Stomach smooth muscle (tissue), 2 donors: ENCODE measurements around the gene APOB.

Experiments used
- H3K27ac ChIP-seq: one replicate; pipeline ENCODE4 v1.7.0; 2013; ENCODE audit warnings: mild to moderate bottlenecking, low read length, inconsistent platforms
- H3K27me3 ChIP-seq, 2 donors: one replicate each; pipeline ENCODE4 v1.7.0; 2013; ENCODE audit warnings: low read length in 2 of 2; ENCODE audit not compliant: insufficient read depth in 2 of 2, control insufficient read depth in 1 of 2
- H3K36me3 ChIP-seq, 2 donors: one replicate each; pipeline ENCODE4 v1.7.0; 2013; ENCODE audit warnings: low read length in 2 of 2; ENCODE audit not compliant: control insufficient read depth in 2 of 2, insufficient read depth in 2 of 2
- H3K4me1 ChIP-seq: one replicate; pipeline ENCODE4 v1.7.0; 2013; ENCODE audit warnings: low read length; ENCODE audit not compliant: control insufficient read depth, insufficient read depth
- H3K4me3 ChIP-seq, 2 donors: one replicate each; pipeline ENCODE4 v1.7.0; 2013; ENCODE audit warnings: low read length in 2 of 2
- H3K9ac ChIP-seq, 2 donors: one replicate each; pipeline ENCODE4 v1.7.0; 2013; ENCODE audit warnings: low read length in 2 of 2, mild to moderate bottlenecking in 1 of 2
- H3K9me3 ChIP-seq, 2 donors: one replicate each; pipeline ENCODE4 v1.7.0; 2013; ENCODE audit warnings: low read length in 2 of 2; ENCODE audit not compliant: control insufficient read depth in 2 of 2
- donor health status: healthy.
- donor health status: Pancreatic carcinoma.

Gene APOB

GRCh38 chr2:21013043-21013816 is 30.6 kb downstream of the APOB start:
- H3K36me3 ChIP-seq, result no peaks in the 10 kb centered on the region
- H3K9ac ChIP-seq, result no peak overlapping the region
- no peak overlapping the region for H3K27ac ChIP-seq
- H3K4me1 ChIP-seq, result no peaks in the 10 kb centered on the region
- H3K9me3 ChIP-seq, result peaks cover 0 to 12% of the 10 kb centered on the region in 2 donors
- no peak overlapping the region for H3K4me3 ChIP-seq
- H3K27me3 ChIP-seq, result no peaks in the 10 kb centered on the region

- Histone ChIP-seq H3K4me3 (no peak overlapping the region), H3K9me3 (peaks cover 0 to 12% of the 10 kb centered on the region in 2 donors)
Observed at GRCh38 chr2:21012557-21012937, 31.3 kb downstream of the APOB start.

GRCh38 chr2:21011876-21012556 is 31.9 kb downstream of the APOB start:
- no peak overlapping the region for H3K9ac ChIP-seq
- H3K36me3 ChIP-seq, result no peaks in the 10 kb centered on the region
- peaks cover 0 to 12% of the 10 kb centered on the region in 2 donors for H3K9me3 ChIP-seq
- no peak overlapping the region for H3K4me3 ChIP-seq
- no peaks in the 10 kb centered on the region for H3K4me1 ChIP-seq
- H3K27ac ChIP-seq, result no peak overlapping the region
- no peaks in the 10 kb centered on the region for H3K27me3 ChIP-seq

More at GRCh38 chr2:21012557-21012937, 31.3 kb downstream of the APOB start:
- Histone ChIP-seq H3K9ac (no peak overlapping the region), H3K27me3 (no peaks in the 10 kb centered on the region), H3K4me1 (no peaks in the 10 kb centered on the region), H3K27ac (no peak overlapping the region), H3K36me3 (no peaks in the 10 kb centered on the region)

- H3K36me3 ChIP-seq, result no peaks in the 10 kb centered on the region
- no peak overlapping the region for H3K27ac ChIP-seq
- H3K4me1 ChIP-seq, result no peaks in the 10 kb centered on the region
- H3K9ac ChIP-seq, result no peak overlapping the region
- peaks cover 0 to 12% of the 10 kb centered on the region in 2 donors for H3K9me3 ChIP-seq
- no peaks in the 10 kb centered on the region for H3K27me3 ChIP-seq
- H3K4me3 ChIP-seq, result no peak overlapping the region
Observed at GRCh38 chr2:21011453-21011852, 32.4 kb downstream of the APOB start.

- H3K4me1 ChIP-seq, result no peaks in the 10 kb centered on the region
- no peaks in the 10 kb centered on the region for H3K27me3 ChIP-seq
- H3K9me3 ChIP-seq, result peaks cover 0 to 12% of the 10 kb centered on the region in 2 donors
- no peaks in the 10 kb centered on the region for H3K36me3 ChIP-seq
- H3K4me3 ChIP-seq, result no peak overlapping the region
- no peak overlapping the region for H3K27ac ChIP-seq
- H3K9ac ChIP-seq, result no peak overlapping the region
Observed at GRCh38 chr2:21010813-21011439, 32.9 kb downstream of the APOB start.

GRCh38 chr2:21009662-21010225 is 34.1 kb downstream of the APOB start:
- no peak overlapping the region for H3K4me3 ChIP-seq
- H3K9ac ChIP-seq, result no peak overlapping the region
- H3K27ac ChIP-seq, result no peak overlapping the region
- no peaks in the 10 kb centered on the region for H3K27me3 ChIP-seq
- H3K9me3 ChIP-seq, result peaks cover 0 to 12% of the 10 kb centered on the region in 2 donors
- no peaks in the 10 kb centered on the region for H3K4me1 ChIP-seq
- H3K36me3 ChIP-seq, result no peaks in the 10 kb centered on the region

- Histone ChIP-seq H3K36me3 (no peaks in the 10 kb centered on the region), H3K9me3 (peaks cover 0 to 12% of the 10 kb centered on the region in 2 donors), H3K4me1 (no peaks in the 10 kb centered on the region), H3K9ac (no peak overlapping the region), H3K27me3 (no peaks in the 10 kb centered on the region), H3K4me3 (no peak overlapping the region), H3K27ac (no peak overlapping the region)
Observed at GRCh38 chr2:21008790-21009661, 34.8 kb downstream of the APOB start.

GRCh38 chr2:21008014-21008789 is 35.7 kb downstream of the APOB start:
- Histone ChIP-seq H3K4me3 (no peak overlapping the region), H3K27ac (no peak overlapping the region), H3K9ac (no peak overlapping the region), H3K4me1 (no peaks in the 10 kb centered on the region), H3K27me3 (no peaks in the 10 kb centered on the region), H3K36me3 (no peaks in the 10 kb centered on the region), H3K9me3 (peaks cover 0 to 12% of the 10 kb centered on the region in 2 donors)

GRCh38 chr2:21007129-21008013 is 36.5 kb downstream of the APOB start:
- Histone ChIP-seq H3K9me3 (peaks cover 0 to 12% of the 10 kb centered on the region in 2 donors), H3K27ac (no peak overlapping the region), H3K27me3 (no peaks in the 10 kb centered on the region), H3K9ac (no peak overlapping the region), H3K36me3 (no peaks in the 10 kb centered on the region), H3K4me1 (no peaks in the 10 kb centered on the region), H3K4me3 (no peak overlapping the region)
